HG03575 (cell line): Measurements from ENCODE around the gene MAST4.
"Not testable (repeated sequence)": the region's sequence is repeated elsewhere in the genome, so short reads cannot be mapped to it uniquely, and the experiment has no call there.

Experiments
- ATAC-seq: cut with Tn5 transposase; IDR thresholded peaks from one replicate; pipeline ENCODE4 v1.9.1; 2021; ENCODE audit not compliant: unreplicated experiment, insufficient number of reproducible peaks, low FRiP score; ENCODE audit errors: extremely low read depth

Gene MAST4

DNA sequence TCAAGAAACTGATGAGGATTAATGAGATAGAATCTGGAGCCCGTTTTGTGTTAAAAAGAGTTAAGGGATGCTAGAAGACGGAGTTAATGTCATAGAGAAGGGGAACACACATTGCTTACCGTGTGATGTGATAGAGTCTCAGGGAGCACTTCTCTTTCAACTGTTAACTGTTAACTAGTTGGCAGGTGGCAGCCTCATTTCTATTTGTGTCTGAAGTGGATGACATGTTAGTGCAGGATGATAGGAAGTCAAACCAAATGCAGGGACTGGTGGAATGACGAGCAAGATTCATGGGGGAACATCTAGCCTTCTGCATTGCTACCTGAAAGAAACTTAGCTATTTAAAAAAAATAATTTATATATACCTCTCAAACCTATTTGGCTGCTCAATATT lies 222.7 kb downstream of the MAST4 start:
- ATAC-seq: no peak

DNA sequence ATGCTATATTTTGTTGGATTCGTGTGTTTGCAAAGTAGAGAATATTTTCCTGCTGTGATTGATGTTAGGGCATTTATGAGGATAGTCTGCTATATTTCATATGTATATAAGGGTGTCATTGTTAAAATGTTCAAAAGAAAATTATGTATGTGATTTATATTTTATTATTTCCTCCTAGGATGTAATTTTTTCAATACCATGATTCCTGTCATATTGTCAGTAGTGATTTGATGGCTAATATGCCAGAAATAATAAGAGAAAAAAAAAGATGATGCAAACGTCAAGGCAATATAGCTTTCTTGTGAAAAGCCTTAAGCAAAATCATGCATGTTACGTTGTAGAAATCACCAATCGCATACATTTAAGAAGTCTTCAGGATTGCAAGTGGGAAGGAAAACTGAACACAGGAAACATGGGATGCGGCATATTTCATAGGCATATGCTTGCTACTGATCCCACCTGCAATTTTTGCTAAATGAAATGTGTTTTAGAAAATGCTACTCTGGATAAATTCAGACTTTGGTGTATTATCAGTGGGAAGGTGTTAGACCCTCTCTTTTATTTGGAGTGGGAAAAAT lies 224.5 kb downstream of the MAST4 start:
- ATAC-seq: no peak

DNA sequence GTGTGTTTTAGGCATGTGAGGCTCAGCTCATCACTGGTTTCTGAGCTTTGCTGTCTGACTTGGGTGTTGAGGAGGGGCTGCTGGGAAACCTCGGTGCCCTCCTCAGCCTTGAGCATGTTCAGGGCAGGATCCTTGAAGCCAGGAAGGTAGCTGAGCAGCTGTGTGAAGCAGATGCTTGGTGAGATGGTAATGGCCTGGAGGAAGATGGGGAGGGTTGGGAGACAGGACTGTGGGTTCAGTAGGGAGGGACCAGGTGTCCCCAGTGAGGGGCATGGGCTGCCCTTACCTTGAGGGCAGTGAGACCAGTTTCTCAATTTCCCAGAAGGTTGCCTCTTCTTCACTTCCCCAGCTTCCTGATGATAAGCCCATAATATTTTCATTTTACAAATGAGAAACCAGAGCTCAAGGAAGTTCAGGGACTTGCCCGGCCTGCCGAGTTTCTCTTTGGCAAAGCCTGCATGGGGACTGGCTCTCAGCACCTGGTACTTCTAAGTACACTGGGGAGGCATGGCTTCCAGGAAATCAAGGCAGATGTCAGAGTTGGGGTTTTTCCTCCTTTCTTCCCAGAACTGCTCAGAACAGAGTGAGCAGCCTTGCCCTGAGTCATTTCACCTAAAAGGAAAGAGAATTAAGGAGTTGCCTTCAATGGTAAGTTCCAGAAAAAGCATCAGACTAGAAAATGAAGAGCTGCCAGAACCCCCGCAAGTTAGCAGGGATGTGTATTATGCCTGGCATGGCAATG lies 225.7 kb downstream of the MAST4 start:
- ATAC-seq: no peak

DNA sequence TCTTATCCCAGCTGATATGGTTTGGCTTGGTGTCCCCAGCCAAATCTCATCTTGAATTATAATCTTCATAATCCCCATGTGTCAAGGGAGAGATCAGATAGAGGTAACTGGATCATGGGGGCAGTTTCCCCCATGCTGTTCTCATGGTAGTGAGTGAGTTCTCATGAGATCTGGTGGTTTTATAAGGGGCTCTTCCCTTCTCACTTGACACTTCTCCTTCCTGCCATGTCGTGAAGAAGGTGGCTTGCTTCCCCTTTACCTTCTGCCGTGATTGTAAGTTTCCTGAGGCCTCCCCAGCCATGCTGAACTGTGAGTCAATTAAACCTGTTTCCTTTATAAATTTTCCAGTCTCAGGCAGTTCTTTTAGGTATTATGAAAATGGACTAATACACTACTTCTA lies 226.7 kb downstream of the MAST4 start:
- not testable (repeated sequence) for ATAC-seq

DNA sequence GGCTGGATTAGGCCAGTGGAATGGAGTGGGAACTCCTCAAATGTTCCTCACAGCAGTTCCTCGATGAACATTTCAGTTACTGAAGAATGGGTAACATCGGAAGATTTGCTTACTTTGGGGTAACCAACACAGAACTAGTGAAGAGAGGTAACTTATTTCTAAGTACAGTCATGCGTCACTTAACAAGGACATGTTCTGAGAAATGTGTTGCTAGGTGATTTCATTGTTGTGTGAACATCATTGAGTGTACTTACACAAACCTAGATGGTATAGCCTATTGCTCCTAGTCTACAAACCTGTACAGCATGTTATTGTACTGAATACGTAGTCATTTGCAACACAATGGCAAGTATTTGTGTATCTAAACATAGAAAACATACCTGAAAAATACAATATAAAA lies 228.3 kb downstream of the MAST4 start:
- no peak for ATAC-seq

DNA sequence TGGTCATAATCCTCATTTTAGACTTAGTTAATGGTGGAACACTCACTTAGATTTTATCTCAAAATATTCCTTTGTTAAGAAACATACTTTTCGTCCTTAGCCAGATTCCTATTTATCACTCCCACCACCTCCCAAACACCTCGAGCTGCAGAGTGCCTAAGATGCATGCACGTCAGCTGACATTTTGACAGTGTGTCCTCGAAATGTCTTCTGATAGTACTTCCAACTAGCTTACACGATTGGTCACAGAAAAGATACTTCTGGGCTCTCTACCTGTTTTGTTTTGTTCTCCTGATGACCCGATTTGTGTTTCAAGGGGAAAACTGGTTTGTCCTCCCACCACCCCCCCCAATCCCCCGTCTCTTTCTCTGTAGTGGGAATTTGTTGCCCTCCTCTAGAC lies 230.1 kb downstream of the MAST4 start:
- no peak for ATAC-seq

DNA sequence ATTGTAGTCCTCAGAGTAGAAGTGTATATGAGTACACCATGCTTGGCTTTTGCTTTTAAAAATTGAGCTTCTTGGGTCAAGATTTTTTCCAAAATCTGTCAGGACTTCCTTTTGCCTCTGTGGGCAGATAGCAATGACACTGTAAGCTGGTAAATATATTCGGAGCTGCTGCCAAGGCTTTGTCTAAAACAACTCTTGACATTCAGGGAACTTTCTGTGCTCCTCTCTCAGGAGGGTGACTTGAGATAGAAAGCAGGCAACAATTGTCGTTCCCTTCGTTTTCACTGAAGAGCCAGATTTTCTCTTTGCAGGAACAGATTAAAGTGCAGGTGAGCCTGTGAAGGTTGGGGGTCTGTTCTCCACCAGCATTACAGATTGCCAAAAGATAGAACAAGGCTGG lies 230.5 kb downstream of the MAST4 start:
- ATAC-seq: no peak

DNA sequence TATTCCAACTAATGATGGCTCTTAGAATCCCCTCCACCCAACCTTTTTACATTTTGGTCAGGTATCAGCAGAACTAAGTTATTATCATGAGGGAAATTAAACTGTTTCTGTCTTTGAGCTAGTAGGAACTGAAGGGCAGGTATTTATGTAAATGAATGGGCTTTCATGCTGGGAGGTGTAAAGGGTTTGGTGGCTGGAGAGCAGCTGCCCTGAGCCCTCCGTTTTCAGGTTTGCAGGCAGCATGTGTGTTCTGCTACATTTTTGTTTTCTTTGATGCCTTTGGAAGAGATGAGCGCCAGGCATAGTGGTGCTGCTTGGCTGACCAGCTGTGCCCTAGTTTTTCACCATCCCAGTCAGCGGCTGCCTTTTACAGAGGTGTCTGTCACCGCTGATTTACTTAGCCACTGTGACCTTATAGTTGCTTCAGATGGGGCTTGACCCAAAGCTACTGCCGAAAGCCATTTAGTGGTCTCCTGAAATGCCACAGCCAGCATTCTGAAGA lies 231.9 kb downstream of the MAST4 start:
- no peak for ATAC-seq

DNA sequence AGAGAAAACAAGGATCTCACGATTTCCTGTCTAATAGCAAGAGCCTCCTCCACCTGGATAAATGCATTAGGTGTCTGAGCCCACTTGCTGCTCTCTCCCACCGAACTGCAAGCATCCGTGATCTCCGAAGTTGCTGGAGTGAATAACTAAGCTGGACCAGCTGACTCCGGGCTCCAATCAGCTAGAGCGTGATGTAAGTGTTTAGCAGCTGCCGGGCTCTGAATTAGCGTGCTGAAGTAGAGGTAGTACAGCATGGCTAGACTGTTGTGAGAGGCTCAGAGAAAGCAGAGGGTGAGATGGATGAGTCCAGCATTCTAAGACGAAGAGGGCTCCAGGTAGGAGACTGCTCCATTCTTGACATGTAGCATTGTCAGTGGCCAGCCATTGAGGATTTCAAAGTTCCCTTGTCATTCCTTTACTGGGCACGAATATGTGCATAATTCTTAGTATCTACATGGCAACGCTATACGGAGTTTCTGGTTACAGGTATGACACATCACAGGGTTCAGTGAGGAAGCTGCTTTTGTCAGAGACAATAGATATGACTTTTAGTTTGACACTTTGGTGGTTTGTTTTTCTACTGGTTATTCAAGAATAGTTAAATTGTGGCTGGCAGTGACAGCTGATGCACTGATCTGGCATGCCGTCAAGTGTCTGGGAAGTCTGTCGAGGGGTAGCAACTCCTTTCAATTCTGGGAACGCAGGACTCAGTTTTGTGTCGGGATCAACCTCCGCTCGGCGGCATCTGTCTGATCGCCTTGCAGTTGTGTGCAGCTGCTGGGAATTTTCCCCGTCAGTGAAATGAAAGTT lies 232.6 kb downstream of the MAST4 start:
- no peak for ATAC-seq

DNA sequence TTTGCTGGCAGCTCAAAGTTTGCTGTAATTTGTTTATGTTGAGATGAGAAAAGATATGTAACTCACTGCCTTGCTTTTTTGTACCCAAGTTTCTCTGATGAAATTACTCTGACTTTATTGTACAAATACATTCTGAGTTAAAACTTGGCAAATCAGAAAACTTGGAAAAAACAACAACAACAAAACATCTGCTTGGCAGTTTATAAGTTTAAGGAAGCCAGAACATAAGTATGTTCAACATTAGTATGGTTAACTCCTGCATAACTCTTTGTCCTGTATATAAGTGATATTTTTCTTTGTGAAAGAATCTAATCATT lies 233.1 kb downstream of the MAST4 start:
- ATAC-seq: no peak

DNA sequence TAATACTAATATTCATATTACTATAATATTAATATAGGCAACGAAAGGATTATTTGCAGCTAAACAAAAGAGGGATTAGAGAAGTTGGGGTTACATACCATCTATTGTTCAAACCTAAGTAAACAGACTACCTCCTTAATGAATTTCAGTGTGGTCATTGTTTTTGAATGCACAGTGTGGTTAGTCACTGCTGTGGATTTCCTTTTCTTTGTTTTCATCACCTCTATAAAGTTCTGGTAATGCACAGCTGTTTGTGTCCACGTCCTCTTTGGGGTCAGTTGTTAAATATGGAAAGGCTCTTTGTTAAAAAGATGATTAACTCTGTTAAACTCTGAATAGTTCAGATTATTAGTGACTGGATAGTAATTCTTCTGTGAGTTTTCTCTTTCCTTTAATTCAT lies 233.6 kb downstream of the MAST4 start:
- ATAC-seq: no peak

DNA sequence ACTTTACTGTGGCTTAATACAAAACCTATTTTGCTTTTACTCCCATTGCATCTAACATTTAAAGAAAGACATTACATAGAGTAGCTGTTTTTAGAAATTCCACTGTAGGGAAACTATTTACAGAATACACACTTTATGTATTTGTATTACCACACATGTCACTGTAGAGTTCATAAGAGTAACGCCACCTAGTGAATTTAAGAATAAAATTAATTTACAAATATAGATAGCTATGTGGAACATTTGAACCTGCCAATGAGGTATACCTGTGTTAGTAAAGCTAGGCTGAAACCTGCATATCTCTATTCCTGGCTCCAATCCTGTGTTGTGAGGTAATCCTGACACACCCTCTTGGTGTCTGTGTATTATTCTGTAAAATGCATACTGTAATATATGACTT lies 234.4 kb downstream of the MAST4 start:
- no peak for ATAC-seq

DNA sequence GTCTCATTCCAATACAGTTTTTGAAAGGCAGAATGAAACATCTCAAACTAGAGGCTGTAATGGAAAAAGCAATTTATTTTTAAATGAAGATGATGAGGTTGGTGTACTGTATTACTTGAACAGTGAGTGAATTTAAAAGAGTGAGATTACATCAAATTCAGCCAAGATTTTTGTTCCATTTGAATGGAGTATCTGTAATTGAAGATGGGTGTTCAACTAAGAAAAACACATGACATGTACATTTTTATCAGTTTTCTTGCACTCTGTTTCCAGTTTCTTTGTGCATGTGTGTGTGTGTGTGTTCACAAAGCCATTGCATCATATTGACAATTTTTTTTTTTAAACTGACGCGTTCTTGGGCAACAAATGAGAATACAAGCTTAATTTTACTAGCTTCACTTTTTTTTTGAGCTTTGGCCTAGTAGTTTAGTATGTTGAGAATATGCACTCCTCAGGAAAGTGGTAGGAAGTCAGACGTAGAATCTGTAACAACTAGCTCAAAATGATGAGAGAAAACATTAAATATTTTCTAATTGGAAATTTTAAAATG lies 243.5 kb downstream of the MAST4 start:
- ATAC-seq: no peak

DNA sequence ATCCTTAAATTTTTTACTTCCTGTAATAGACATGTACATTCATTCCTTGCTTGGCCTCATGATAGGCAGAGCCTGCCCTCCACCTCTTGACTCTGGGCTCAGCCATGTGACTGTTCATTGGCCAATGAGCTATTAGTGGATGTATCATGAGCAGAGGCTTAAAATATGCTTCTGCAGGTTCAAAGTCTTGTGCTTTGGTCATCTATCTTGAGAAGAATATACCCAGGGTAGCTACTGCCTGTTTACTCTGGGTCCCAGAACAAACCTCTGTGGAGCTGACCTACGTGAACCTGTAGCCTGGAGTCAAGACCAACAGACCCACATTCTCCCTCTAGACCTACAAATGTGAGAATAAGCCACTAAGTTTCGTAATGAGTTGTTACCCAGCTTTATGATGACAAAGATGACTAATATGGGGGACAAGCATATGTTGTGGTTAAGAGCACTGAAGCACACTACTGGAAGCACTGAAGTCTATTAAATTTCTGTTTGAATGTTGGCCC lies 244.4 kb downstream of the MAST4 start:
- peak; percentile 98 for ATAC-seq

DNA sequence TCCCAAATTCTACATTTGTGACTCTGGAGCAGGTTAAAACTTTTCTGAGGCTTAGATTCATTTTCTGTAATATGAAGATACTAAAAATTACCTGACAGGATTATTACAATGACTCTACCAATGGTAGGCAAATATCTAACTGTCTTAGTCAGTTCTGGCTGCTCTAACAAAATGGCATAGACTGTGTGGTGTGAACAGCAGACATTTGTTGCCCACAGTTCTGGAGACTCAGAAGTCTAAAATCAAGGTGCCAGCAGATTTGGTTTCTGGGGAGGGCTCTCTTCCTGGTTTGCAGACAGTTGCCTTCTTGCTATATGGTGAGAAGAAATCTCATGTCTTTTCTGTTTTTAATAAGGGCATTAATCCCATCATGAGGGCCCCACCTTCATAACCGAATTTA lies 245.1 kb downstream of the MAST4 start:
- ATAC-seq: no peak

DNA sequence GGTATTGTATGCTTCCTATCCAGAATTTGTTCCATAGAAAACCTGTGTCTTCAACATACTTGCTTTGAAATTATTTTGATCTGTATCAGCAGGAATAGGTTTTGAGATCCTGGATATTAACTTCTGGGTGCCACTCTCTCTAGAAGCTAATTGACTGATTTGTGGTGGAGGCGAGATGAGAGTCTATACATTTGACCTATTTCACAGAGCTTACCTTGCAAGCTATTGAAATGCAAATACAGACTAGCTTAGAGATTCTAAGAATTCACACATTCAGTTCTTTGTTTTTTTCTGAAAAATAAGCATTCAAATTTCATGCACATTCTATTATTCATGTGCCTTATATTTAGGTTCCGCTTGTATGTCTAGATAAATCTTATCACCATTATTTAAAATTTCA lies 246.3 kb downstream of the MAST4 start:
- no peak for ATAC-seq

DNA sequence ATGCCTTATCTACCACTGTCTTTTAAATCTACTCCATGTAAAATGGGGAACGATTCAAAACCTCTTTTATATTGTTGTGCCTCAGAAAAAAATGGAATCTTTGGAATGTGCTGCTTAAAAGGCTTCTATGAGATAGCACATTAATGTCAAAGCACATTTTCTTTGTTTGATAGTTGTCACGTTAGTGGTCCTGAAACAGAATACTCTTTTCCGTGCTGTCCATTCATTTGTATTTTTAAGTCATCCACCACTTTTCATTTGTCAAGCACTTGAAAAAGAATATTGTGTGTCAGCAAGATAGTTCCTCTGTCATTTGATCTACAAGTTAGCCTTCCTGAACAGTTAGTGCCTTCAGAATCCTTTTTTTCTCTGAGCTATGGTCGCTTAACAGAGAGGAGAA lies 246.9 kb downstream of the MAST4 start:
- ATAC-seq: no peak

DNA sequence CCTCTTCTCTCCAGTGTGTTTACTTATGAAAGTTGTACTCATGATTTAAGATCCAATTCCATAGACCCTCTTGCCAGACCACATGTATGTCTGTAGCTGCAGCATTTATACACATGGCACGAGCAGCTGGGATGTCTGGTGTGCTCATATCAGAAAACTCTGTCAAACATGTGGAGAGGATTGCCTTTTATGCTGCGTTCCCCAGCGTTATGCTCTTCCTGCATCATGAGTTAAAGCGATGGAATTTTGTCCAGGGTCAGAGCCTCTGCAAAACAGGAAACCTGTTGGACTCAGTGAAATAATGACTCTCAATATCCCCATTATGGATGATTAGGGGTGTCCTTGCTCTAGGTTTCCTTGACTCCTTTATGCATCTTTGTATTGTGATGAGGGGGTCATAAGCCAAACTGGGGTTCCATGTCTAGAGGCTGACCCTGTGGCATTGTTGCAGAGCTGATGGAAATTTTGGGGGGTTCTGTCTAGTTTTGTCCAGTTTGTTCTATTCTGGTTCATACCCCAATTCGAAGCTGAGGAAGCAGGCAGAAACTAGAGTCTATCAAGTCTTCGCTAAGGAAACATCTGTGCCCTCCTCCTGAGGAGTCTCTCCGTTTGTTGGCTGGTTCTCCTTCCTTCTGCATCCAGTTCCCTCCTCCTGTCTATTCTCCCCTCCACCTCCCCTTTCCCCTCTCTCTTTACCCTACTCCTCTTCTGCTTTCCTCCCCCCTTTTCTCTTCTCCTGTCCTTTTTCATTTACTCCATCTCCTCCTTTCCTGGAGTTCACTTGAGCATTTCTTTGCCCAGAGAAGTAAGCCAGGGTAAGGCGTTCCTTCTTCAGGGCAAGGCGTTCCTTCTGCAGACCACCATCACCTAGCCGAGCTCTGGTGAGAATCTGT lies 252.8 kb downstream of the MAST4 start:
- no peak for ATAC-seq

DNA sequence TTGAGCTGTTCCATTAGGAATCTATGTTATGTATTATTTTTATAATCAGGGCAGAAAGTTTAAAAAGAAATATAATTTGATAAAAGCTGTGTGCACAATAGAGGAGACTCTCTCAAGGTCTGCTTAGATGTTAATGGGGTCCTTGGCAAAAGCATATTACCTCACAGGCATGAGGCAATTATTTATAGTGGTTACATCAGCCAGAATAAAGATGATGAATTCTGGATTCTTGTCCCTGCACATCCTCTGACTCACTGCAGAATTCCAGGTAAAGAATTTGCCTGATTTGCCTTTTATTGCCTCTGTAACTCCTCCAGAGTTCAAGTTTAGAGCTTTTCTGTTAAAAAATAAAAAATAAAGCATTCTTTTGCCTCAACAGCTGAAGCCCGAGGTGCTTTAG lies 253.6 kb downstream of the MAST4 start:
- no peak for ATAC-seq
